GM10248 (cell line): ENCODE data around the gene CAV2.

Experiments
- CTCF ChIA-PET: fragments of 300-600 bp; sonication (Branson Sonifier 250); formaldehyde crosslinking; extraction: SDS; loops from one replicate; lab custom pipeline; 2021; ENCODE audit warnings: antibody characterized with exemption; lab: Yijun Ruan, JAX
- POLR2A ChIA-PET: fragments of 350-650 bp; sonication (Branson Sonifier 250); formaldehyde crosslinking; extraction: SDS; loops from one replicate; lab custom pipeline; 2020; ENCODE audit warnings: antibody characterized with exemption; lab: Yijun Ruan, JAX
- DNase-seq: peaks from one replicate; pipeline ENCODE4 v3.0.0; 2012; ENCODE audit errors: extremely low spot score
- CTCF ChIP-seq: IDR thresholded peaks from 2 replicates; pipeline ENCODE4 v1.5.1; 2012; ENCODE audit warnings: mild to moderate bottlenecking, low read depth; ENCODE audit errors: extremely low read depth, missing control alignments, control extremely low read depth

Gene CAV2

GRCh38 chr7:116492654-116493109, 6.9 kb upstream of the CAV2 start:
- POLR2A ChIA-PET: no interaction called here
- CTCF ChIA-PET: no interaction called here
- DNase-seq: no peak
- TF ChIP-seq CTCF: no peak

GRCh38 chr7:116493449-116493848, 6.1 kb upstream of the CAV2 start:
- no peak for DNase-seq
- POLR2A ChIA-PET: no interaction called here
- CTCF ChIA-PET: interaction anchor here (1.9 to 2.3 kb wide), 2 partner anchors 11 to 33 kb away, joined by 4 to 6 read pairs; no protein-coding TSS in a partner anchor
- no peak for TF ChIP-seq CTCF

- no peak for TF ChIP-seq CTCF
- POLR2A ChIA-PET: no interaction called here
- DNase-seq: no peak
- CTCF ChIA-PET: interaction anchor here (0.7 to 2.3 kb wide), 3 partner anchors 9 to 32 kb away, joined by 3 to 6 read pairs (median 4); no protein-coding TSS in a partner anchor
Observed at GRCh38 chr7:116494472-116494871, 5.1 kb upstream of the CAV2 start.

- no peak for TF ChIP-seq CTCF
- ChIA-PET CTCF (no interaction called here), POLR2A (no interaction called here)
- DNase-seq: no peak
Observed at GRCh38 chr7:116495736-116496135, 3.8 kb upstream of the CAV2 start.

- TF ChIP-seq CTCF: no peak
- DNase-seq: no peak
- ChIA-PET POLR2A (no interaction called here), CTCF (interaction anchor here (0.8 kb wide), 1 partner anchor 30 kb away, joined by 4 read pairs; no protein-coding TSS in a partner anchor)
Observed at GRCh38 chr7:116496653-116497052, 2.9 kb upstream of the CAV2 start.

- CTCF ChIA-PET: no interaction called here
Observed at GRCh38 chr7:116497708-116498107, 1.8 kb upstream of the CAV2 start.

More at GRCh38 chr7:116497708-116498107, 1.8 kb upstream of the CAV2 start:
- TF ChIP-seq CTCF: no peak
- DNase-seq: no peak
- POLR2A ChIA-PET: no interaction called here
